Activated gamma-delta T cell treated with Interleukin-2 at 50 U/mL for 16 hours (primary cell): ENCODE data around the gene STEAP1B.

Experiments used
- DNase-seq: peaks from one replicate; pipeline ENCODE4 v3.0.0-alpha.2; 2020

STEAP1B gene

DNA sequence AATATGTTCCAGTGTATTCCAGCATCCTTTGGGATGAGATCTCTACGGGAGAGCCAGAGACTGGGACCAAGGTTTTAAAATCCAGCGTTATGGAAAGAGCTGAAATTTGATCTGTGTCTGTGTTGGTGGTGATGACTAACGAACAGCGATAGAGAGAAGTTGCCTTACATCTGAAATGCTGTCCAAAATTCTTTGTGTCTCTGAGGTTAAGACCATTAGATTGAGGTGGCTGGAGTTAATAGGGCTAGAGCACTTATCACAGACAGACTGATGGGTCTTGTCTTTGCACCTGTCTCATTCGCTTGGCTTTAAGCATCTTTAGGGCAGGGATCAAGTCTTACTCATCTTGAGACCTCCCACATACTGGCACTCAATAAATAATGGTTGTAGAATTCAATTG is 102.0 kb downstream of the STEAP1B start:
- no peak for DNase-seq

DNA sequence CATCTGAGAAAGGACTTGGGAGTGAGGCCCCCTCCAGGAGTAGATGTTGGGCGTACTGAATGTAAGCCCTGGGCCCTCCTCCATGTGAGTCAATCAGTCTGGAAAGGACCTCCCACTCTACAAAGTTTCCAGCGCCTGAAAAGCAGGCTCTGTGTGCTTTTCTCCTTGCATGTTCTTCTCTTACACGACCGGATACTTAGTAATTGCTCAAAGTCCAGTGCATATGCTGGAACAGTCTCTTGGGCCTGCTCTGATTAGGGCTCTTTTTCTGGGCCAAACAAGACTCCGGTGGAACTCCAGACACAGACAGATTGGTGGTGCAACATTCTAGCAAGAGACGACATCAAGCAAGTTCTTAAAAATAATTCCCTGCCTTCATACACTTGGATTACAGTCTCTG is 104.8 kb downstream of the STEAP1B start:
- no peak for DNase-seq

DNA sequence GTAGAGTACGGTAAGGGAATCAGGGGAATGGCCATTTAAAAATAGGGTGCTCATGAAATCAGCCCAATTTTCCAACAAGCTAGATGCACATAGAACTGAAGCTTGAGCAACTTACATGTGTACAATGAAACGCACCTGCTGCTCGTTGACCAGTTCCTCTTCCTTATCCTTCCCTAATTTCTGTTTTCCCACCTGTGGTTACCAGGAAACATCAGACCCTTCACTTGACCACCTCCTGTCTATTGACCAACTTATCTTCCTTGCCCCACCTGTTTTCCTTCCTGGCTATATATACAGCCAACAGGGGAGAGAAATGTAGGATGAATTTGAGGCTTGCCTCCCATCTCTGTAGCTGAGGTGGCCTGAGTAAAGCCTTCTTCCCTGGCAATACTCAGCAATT is 105.2 kb downstream of the STEAP1B start:
- DNase-seq = no peak

GRCh38 chr7:22393913-22394729 is 105.9 kb downstream of the STEAP1B start:
- no peak for DNase-seq

- no peak for DNase-seq
Observed at GRCh38 chr7:22390516-22390915, 109.5 kb downstream of the STEAP1B start.

DNA sequence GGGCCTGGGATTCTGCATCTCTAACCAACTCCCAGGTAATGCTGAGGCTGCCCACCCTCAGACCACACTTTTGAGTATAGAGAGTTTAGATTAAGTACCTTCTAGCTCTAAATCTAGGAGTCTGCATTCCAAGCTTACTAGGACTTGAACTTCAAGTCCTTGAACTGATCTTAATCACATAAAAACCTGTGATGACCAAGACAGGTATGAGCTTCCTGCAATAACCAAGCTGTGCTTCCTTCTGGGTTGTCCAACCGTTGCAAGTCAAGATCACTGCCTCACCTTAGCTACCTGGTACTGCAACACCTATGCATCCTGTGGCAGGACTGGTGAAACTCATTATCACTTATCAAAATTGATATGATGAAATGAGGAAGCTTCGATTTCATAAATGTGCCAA is 110.1 kb downstream of the STEAP1B start:
- no peak for DNase-seq

DNA sequence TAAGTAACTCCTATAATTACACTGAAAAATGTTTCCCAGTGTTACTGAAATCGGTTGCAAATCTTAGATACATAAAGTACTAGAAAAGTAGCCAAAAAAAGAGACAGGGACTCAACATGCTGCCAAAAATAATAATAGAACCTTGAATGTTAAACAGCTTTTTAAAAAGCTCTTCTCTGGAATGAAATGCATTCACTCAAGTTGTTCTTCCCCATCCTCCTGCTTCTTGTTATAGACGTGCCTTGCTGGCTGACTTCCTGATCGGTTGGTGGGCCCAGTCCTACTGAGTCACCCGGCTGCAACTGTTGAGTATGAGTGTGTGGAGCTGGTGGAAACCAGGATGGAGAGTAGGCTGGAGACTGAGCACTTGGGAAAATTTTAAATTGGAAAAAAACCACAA is 112.4 kb downstream of the STEAP1B start:
- no peak for DNase-seq

GRCh38 chr7:22386865-22387264 is 113.1 kb downstream of the STEAP1B start:
- DNase-seq = no peak

DNA sequence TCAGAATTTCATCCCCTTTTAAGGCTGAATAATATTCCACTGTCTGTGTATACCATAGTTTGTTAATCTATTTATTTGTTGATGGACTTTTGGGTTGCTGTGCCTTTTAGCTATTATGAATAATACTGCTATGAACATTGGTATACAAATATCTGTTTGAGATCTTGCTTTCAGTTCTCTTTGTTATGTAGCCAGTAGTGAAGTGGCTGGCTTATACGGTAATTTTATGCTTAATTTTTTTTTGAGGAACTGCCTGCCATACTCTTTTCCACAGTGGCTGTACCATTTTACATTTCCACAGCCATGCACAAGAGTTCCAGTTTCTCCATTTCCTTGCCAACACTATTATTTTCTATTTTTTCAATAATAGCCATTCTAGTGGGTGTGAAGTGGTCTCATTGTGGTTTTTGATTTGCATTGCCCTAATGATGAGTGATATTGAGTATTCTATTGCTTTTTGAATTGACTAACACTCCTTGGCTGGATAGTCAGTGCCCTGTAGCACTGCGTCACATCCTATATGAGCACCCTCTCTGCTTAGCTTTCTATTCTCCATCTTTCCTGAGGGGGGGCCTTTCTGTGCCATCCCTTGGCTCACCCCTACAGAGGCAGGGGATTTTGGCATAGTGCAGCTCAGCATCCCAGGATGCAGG is 113.7 kb downstream of the STEAP1B start:
- DNase-seq = no peak

DNA sequence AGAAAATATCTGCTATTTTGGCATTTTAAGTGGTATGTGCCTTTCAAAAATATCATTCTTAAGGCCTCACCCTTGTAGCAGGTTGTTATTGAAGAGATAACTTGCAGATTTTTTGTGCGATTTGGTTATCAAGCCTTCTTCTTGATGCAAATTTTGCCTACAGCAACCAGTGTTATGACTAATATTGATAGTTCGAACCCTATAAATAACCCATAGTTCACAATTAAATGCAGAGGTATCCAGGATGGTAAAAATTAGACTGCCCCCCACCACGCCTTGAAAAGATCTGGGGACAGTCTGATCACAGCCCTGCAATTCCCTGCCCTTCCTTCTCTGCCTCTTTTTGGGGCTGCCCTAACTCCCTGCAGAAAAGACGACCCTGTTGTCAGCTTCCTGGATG is 114.7 kb downstream of the STEAP1B start:
- DNase-seq = no peak

GRCh38 chr7:22380333-22380732 is 119.7 kb downstream of the STEAP1B start:
- no peak for DNase-seq

DNA sequence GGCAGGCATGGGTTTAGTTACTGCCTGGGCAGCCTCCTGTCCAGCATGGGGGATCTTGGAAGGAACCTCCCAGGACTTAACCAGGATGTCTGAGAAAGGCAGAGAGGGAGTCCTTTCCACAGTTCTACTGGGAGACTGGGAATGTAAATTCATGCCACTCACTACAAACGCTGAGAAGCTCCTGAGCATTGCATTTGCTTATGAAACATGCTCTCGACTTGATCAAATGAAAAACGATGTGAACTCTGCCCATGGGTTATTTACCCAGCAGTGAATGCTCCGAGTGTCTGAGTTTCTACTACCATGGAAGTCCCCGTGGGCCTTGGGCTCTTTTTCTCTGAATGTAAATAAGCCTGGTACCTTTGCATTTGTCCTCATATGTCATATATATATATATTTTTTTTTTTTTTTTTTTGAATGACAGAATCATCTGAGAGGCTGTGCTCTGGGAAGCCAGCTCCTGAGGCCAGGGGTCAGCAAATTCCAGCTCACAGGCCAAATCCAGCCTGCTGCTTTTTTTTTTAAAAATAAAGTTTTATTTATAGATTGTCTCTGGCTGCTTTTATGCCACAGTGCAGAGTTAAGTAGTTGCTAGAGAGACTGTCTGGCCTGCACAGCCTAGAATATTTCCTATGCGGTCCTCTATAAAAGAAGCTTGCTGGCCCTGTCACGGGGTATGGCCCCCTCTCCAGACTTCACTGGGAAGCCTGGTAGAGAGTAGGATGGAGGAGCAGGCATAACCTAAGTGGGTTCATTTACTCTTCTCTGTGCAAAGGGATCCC is 121.6 kb downstream of the STEAP1B start:
- DNase-seq = no peak

DNA sequence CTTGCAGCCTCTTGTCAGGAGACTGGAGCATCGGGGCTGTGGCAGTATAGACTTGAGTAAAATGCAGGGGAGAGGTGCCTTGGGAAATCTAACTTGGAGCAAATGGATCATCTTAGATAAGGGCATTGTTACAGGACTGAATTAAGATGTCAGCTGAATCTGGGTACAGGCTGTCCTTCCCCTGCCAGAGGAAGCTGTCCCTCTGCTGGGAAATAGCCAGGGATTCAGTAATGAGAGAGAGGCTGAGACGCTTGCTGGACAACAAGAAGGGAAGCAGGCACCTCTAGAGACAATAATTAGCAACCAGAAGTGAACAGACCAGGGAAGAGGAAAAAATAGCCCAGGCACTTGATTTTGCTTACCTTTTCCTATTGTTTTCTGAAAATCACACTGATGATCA is 122.3 kb downstream of the STEAP1B start:
- no peak for DNase-seq

- DNase-seq = no peak
Observed at GRCh38 chr7:22375359-22376048, 124.5 kb downstream of the STEAP1B start.

GRCh38 chr7:22373911-22374310 is 126.1 kb downstream of the STEAP1B start:
- DNase-seq = no peak

- no peak for DNase-seq
Observed at GRCh38 chr7:22373388-22373787, 126.6 kb downstream of the STEAP1B start.

DNA sequence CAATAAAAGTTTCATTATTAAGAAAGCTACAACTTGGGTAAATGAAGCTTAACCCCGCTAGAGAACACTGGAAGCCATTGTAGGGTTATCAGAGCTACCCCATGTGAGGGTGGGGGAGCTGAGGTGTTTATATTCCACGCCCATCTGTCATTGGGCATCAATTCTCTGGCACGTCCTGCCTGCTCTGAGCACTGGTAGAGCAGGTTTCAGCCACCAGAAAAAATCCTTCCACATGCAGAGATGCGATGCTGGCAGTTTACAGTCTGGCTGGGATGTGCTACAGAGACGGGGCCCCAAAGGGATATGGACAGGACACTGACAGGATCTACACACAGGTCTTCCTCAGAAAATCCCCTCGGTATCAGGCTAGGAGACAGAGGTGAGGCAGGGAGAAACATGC is 127.1 kb downstream of the STEAP1B start:
- no peak for DNase-seq

DNA sequence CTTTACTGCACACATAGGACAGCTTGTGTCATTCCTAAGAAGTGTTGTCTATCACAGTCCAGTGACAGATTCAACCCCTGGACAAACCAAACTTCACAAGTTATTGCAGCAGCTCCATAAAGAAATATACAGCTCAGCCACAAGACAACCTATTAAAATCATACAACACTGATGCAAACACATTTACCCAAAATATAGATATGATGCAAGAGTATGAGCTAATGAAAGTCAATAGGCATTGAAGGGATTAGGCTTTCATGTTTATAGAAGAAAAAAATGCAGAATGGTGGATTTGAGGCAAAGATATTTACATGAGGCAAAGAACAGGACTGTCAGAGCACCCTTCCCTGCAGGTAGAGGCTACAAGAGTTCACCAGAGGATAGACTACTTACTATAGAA is 128.1 kb downstream of the STEAP1B start:
- DNase-seq = no peak
